Activated naive CD4-positive, alpha-beta T cell treated with anti-CD3 and anti-CD28 coated beads, Interleukin-2, amount 50 U/mL, for 24 hours (primary cell): ENCODE results near the gene DMRTC1B.
"Not testable (repeated sequence)": the region's sequence is repeated elsewhere in the genome, so short reads cannot be mapped to it uniquely, and the experiment has no call there.

Experiments
- H3K27ac Mint-ChIP-seq: one replicate; pipeline ENCODE4 v1.8.0; 2021; ENCODE audit warnings: mild to moderate bottlenecking, mixed read lengths
- H3K27me3 Mint-ChIP-seq: one replicate; pipeline ENCODE4 v1.8.0; 2021; ENCODE audit warnings: mixed read lengths
- H3K36me3 Mint-ChIP-seq: one replicate; pipeline ENCODE4 v1.8.0; 2021; ENCODE audit warnings: mixed read lengths
- H3K4me1 Mint-ChIP-seq: one replicate; pipeline ENCODE4 v1.8.0; 2021; ENCODE audit warnings: mixed read lengths
- H3K4me3 Mint-ChIP-seq: one replicate; pipeline ENCODE4 v1.8.0; 2021; ENCODE audit warnings: mild to moderate bottlenecking, mixed read lengths
- H3K9me3 Mint-ChIP-seq: one replicate; pipeline ENCODE4 v1.8.0; 2021; ENCODE audit warnings: mixed read lengths

DMRTC1B gene, protein sequence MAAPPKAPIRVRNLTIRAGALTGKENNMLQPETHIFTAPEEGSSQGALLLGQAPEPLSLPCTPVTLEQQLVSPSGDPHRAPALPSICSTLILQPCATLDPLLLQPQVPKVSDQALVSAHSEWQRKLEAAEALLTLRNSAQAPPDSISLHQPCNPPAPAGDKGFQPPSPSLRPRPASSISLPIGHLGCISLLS

DNA sequence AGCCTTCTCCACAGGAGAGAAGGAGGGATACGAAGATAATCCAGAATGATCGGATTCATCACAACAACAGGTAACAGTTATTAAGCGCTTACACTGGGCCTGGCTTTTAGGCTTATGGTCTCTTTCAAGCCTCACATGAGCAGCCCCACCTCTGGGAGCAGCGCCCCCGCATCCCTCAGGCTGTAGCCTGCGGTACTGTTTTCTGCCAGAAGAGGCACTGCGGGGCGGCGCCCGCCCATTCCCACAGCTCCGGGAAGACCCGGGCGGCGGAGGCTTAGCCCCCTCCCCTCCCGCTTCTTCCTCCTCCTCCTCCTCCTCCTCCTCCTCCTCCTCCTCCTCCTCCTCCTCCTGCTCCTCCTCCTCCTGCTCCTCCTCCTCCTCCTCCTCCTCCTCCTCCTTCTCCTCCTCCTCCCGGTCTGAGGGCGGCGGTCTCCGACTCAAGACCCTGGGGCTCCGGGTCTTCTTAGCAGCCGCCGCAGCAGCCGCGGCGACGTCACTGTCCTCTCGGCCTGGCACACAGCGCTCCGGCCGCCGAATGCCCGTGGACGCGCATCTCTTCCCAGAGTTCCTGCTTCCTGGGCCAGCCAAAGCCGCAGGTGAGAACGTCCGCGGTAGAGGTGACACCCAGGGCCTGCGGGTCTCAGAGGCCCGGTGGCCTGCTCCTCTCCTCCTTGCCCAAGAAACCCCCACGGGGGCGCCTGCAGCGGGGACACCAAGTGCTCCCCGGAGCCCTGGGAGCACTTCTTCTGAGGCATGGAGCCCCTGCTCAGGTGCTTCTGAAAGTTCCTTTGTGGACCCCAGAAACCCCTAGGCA, at the start of gene DMRTC1B:
TSS of gene DMRTC1B (plus strand) at position 238 of the 814 bp plus-strand sequence. CDS start 68,246 bp downstream, outside the sequence.
- H3K4me3 Mint-ChIP-seq, H3K4me1 Mint-ChIP-seq, H3K27ac Mint-ChIP-seq, H3K36me3 Mint-ChIP-seq, H3K9me3 Mint-ChIP-seq, H3K27me3 Mint-ChIP-seq: not testable (repeated sequence)

DNA sequence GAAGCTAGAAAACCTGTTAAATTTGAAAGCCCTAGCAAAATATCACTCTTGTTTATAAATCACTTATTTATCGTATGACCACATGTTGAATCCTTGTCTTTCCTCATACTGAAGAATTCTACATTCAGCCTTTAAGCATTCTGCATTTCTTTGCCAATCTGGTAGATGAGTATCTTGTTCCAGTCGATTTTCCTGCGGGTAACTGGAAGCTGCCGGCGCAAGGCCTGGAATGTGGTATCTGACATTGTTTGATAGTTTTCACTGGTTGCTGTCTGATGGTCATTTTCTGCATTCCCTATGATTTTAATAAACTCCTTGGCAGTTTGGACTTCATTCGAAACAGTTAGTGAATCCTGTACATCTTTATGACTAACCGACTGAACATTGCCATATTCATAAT, 48.8 kb upstream of the DMRTC1B start:
- Mint-ChIP-seq H3K9me3 (no peaks in the 10 kb centered on the region), H3K36me3 (no peaks in the 10 kb centered on the region), H3K27me3 (peaks cover 1% of the 10 kb centered on the region), H3K4me1 (no peaks in the 10 kb centered on the region), H3K27ac (no peak overlapping the region), H3K4me3 (no peak overlapping the region)

DNA sequence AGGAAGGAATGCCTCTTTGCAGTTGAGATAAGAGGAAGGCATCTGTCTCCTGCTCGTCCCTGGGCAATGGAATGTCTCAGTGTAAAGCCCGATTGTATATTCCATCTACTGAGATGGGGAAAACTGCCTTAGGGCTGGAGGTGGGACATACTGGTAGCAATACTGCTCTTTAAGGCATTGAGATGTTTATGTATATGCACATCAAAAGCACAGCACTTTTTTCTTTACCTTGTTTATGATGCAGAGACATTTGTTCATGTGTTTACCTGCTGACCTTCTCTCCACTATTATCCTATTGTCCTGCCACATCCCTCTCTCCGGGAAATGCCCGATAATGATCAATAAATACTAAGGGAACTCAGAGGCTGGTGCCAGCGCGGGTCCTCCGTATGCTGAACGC, 43.1 kb upstream of the DMRTC1B start:
- H3K27ac Mint-ChIP-seq, H3K4me1 Mint-ChIP-seq, H3K4me3 Mint-ChIP-seq, H3K36me3 Mint-ChIP-seq, H3K9me3 Mint-ChIP-seq: not testable (repeated sequence)
- H3K27me3 Mint-ChIP-seq: peaks cover 10% of the 10 kb centered on the region

DNA sequence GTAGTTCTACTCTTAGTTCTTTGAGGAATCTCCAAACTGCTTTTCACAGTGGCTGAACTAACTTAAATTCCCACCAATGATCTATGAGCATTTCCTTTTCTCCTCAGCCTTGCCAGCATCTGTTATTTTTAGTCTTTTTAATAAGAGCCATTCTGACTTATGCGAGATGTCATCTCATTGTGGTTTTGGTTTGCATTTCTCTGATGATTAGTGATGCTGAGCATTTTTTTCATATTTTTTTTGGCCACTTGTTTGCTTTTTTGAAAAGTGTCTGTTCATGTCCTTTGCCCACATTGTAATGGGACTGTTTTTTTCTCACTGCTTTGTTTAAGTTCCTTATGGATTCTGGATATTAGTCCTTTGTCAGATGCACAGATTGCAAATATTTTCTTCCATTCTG, 41.1 kb upstream of the DMRTC1B start:
- Mint-ChIP-seq H3K4me1 (no peaks in the 10 kb centered on the region), H3K36me3 (no peaks in the 10 kb centered on the region), H3K27ac (no peak overlapping the region), H3K9me3 (no peaks in the 10 kb centered on the region), H3K27me3 (peaks cover 13% of the 10 kb centered on the region), H3K4me3 (no peak overlapping the region)

DNA sequence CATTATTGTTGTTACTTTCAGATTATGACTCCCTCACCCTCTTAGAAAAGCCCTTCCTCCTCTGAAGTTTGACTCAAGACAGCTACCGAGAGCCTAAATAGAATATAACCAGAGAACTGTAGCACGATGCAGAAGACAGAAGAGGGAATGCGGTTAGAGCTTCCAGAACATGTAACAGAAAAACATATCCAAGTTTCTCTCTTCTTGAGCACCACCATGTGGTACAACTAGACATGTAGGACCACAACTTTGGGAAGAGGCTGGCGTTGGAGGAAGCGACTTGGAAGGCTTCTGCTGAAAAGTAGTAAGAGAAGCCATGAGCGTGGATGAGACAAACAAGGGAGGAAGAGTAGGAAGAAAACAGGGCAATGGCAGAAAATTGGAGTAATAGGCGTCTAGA, 31.1 kb upstream of the DMRTC1B start:
- not testable (repeated sequence) for H3K4me1 Mint-ChIP-seq, H3K9me3 Mint-ChIP-seq, H3K27ac Mint-ChIP-seq, H3K27me3 Mint-ChIP-seq, H3K36me3 Mint-ChIP-seq, H3K4me3 Mint-ChIP-seq

DNA sequence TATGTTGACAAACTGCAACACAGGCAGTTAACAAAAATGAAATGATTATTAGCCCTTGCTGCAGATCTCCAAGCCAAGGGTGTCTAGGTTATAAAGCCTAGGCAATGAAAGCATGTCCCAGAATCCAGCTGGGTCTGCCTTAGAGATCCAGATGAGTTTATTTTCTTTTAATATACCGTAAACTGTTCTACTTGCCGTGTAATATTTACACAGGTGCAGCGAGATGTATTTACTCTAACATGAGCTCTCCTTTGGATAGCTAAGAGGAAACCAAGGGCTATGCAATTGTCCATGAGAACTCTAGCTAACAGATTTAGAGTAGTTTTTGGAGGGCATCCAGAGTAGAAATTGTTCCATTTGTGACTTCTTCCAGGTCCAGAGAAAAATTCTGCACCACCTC, 28.1 kb upstream of the DMRTC1B start:
- H3K9me3 Mint-ChIP-seq, H3K27ac Mint-ChIP-seq: not testable (repeated sequence)

DNA sequence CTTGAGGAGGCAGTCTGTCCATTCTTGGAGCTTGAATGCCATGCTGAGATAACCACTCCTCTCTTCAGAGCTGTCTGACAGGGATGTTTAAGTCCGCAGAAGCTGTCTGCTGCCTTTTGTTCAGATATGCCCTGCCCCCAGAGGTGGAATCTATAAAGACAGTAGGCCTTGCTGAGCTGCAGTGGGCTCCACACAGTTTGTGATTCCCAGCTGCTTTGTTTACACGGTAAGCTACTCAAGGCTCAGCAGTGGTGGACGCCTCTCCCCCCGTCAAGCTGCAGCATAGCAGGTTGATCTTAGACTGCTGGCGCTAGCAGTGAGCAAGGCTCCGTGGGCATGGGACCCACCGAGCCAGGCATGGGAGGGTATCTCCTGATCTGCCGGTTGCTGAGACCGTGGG, 16.2 kb upstream of the DMRTC1B start:
- not testable (repeated sequence) for H3K27me3 Mint-ChIP-seq, H3K36me3 Mint-ChIP-seq, H3K9me3 Mint-ChIP-seq, H3K4me3 Mint-ChIP-seq, H3K4me1 Mint-ChIP-seq, H3K27ac Mint-ChIP-seq

More for the DNA sequence above, 28.1 kb upstream of the DMRTC1B start:
- H3K27me3 Mint-ChIP-seq, H3K4me3 Mint-ChIP-seq, H3K36me3 Mint-ChIP-seq, H3K4me1 Mint-ChIP-seq: not testable (repeated sequence)

DNA sequence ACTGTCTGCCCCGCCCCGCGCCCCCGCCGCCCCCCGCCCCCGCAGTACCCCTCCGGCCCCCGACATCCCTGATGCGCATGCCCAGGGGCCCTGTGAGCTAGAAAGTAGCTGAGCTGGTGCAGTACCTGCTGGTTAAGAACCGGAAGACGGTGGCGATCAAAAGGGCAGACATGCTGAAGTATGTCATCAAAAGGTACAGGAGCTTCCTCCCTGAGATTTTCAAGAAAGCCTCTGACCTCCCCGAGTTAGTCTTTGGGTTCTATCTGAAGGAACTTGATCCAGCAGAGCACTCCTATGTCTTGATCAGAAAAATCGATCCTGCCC, 739 bp downstream of the DMRTC1B start:
- H3K27me3 Mint-ChIP-seq, H3K4me3 Mint-ChIP-seq, H3K9me3 Mint-ChIP-seq, H3K36me3 Mint-ChIP-seq, H3K4me1 Mint-ChIP-seq, H3K27ac Mint-ChIP-seq: not testable (repeated sequence)

DNA sequence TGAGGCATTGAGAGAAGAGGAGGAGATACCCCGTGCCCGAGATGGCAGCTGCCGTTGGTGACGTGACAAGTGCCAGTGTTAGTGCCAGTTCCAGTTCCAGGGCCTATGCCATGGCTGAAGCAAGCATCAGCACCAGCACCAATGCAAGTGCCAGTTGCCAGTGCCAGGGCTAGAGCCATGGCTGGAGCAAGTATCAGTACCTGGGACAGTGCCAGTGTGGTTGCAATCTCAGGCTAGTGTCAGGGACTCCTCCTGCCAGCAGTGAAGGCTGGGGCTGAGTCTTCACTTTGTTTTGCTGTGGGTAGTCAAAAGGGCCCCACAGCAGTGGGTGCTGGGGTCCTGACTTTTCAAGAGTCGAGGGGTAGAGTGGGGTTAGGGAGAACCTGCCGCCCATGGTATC, 1.5 kb downstream of the DMRTC1B start:
- not testable (repeated sequence) for H3K9me3 Mint-ChIP-seq

DNA sequence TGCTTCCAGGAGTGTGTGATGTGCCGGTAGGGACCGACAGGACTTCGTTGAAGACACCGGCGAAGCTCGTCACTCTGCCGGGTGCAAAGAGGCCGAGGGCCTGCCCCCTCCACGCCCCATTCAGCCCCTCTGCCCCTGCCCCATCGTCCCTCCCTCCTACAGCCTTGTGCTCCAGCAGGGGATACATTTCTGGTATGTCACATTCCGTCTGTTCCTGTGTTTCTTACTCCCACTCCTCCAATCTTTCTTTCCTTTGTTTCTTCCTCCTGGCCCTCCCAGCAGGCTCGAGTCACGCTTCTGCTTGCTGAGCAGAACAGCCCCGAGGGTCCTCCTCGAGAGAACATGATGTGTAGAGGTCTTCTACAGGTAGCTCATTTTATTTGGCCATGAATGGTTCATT, 5.9 kb downstream of the DMRTC1B start, which contains the start of gene FAM236B:
TSS of gene FAM236B (minus strand) at position 101 of the 400 bp plus-strand sequence. CDS start at position 1, 100 bp downstream.
- not testable (repeated sequence) for H3K4me1 Mint-ChIP-seq, H3K36me3 Mint-ChIP-seq, H3K4me3 Mint-ChIP-seq, H3K27ac Mint-ChIP-seq, H3K27me3 Mint-ChIP-seq, H3K9me3 Mint-ChIP-seq

More for the DNA sequence above, 1.5 kb downstream of the DMRTC1B start:
- H3K4me3 Mint-ChIP-seq, H3K36me3 Mint-ChIP-seq, H3K4me1 Mint-ChIP-seq, H3K27me3 Mint-ChIP-seq, H3K27ac Mint-ChIP-seq: not testable (repeated sequence)

DNA sequence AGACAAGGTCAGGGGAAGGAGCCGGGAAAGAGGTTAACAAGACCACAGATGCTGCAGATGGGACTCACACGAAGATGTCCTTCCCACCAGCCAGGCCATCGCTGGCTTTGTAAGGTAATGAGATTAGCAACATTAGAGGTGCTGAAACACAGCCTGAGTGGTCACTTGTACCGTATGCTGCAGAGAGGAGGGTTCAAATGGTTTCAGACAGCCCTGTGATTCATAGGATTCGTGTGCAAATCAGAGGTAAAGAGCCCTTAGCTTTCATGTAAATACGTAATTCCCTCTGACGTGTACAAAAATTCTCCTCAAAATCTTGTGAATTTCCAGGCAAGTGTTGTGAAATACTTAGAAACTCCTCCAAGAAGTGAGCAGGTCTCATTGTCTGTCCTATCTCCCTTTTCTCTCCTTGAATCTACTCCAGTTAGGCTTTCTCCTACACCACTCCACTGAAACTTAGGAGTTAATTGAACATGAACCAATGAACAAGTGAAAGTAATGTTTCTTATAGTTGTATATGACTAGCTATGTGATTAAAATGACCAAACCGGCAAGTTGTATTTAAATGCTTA, 6.8 kb downstream of the DMRTC1B start:
- not testable (repeated sequence) for H3K36me3 Mint-ChIP-seq, H3K27me3 Mint-ChIP-seq, H3K27ac Mint-ChIP-seq, H3K9me3 Mint-ChIP-seq, H3K4me1 Mint-ChIP-seq, H3K4me3 Mint-ChIP-seq

DNA sequence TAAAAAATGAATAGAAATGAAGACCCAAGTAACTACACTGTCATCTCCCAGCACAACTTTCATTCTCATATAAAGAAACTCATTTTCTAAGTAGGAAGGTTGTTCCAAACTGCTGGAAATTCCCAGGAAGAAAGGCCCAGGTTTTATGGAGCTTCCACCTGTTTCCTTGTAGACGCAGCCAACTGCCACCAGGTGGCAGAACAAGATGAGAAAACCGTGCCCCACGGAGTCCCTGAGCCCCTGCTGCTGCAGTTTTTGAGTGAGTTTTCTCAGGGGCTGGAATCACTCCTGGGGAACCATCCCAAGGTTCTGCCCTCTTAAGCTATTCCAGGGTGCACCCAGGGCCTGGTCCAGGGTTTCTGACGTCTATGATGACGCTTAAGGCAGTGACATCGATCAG, 7.3 kb downstream of the DMRTC1B start:
- H3K4me3 Mint-ChIP-seq, H3K27ac Mint-ChIP-seq, H3K27me3 Mint-ChIP-seq, H3K9me3 Mint-ChIP-seq, H3K36me3 Mint-ChIP-seq, H3K4me1 Mint-ChIP-seq: not testable (repeated sequence)

DNA sequence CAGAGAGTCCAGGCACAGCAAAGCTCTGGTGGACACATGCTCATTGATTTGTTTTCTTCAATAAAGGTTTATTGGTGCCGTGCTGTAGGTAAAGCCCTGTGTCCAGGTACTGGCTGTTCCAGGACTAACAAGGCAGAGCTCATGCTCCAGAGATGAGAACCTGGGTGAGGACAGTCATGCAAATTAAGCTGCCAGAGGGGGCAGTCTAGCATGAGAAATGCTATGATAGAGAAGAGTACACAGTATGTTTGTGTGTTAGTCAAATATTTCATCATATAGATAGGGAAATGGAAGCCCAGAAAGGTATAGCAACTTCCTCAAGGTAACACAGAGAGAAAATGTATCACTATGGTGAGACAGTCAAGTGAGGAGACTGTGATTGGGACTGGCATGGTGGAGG, 11.5 kb downstream of the DMRTC1B start:
- not testable (repeated sequence) for H3K9me3 Mint-ChIP-seq, H3K27me3 Mint-ChIP-seq, H3K36me3 Mint-ChIP-seq, H3K4me1 Mint-ChIP-seq, H3K27ac Mint-ChIP-seq, H3K4me3 Mint-ChIP-seq

DNA sequence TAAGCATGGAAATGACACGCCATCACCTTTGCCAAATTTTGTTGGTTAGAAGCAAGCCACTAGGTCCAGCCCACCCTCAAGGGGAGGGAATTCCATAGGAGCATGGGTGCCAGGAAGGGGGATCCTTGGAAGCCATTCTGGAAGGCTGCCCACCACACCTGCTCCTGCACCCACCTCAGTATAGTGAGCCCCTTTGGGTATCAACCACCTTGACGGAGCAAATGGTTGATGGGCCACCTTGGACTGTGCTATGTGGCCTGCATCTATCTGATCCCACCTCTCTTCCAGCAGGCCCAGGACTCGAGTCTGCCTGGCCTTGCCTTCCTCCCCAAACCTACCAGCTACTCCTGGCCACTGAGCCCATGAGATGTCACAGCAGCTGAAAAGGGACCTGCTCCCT, 13.7 kb downstream of the DMRTC1B start:
- not testable (repeated sequence) for H3K4me1 Mint-ChIP-seq, H3K4me3 Mint-ChIP-seq, H3K27ac Mint-ChIP-seq, H3K36me3 Mint-ChIP-seq, H3K27me3 Mint-ChIP-seq, H3K9me3 Mint-ChIP-seq

DNA sequence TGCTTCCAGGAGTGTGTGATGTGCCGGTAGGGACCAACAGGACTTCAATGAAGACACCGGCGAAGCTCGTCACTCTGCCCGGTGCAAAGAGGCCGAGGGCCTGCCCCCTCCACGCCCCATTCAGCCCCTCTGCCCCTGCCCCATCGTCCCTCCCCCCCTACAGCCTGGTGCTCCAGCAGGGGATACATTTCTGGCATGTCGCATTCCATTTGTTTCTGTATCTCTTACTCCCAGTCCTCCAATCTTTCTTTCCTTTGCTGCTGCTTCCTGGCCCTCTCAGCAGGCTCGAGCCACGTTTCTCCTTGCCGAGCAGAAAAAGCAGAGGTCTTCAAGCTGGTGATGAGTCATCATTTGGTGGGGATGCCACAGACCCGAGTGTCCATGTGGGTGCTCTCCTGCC, 31.4 kb downstream of the DMRTC1B start, which contains the start of gene FAM236D:
TSS of gene FAM236D (minus strand) at position 101 of the 400 bp plus-strand sequence. CDS start at position 1, 100 bp downstream.
- H3K27ac Mint-ChIP-seq, H3K4me3 Mint-ChIP-seq, H3K27me3 Mint-ChIP-seq, H3K9me3 Mint-ChIP-seq, H3K4me1 Mint-ChIP-seq, H3K36me3 Mint-ChIP-seq: not testable (repeated sequence)

DNA sequence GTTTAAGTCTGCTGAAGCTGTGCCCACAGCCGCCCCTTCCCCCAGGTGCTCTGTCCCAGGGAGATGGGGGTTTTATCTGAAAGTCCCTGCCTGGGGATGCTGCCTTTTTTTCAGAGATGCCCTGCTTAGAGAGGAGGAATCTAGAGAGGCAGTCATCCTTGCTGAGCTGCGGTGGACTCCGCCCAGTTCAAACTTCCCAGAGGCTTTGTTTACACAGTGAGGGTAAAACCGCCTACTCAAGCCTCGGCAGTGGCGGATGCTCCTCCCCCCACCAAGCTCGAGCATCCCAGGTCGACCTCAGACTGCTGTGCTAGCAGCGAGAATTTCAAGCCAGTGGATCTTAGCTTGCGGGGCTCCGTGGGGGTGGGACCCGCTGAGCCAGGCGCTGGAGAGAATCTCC, 54.0 kb downstream of the DMRTC1B start:
- not testable (repeated sequence) for H3K27me3 Mint-ChIP-seq, H3K4me3 Mint-ChIP-seq, H3K36me3 Mint-ChIP-seq, H3K4me1 Mint-ChIP-seq, H3K9me3 Mint-ChIP-seq, H3K27ac Mint-ChIP-seq

DNA sequence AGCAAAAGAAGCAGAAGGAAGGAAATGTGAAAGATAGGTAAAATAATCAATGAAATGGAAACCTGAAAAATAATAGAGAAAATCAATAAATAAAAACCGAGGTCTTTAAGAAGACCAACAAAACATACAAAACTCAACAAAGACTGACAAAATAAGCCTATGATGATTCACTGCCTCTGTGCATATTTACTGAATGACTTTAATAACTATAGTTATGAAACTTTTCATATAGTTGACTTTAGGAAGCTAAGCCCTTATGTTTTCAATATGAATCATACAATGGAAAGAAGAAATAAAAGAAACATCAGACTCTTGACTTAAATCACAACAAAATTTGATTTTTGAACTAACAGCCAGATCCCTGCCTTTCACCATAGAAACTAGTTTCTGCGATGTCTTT, 60.8 kb downstream of the DMRTC1B start:
- not testable (repeated sequence) for H3K27ac Mint-ChIP-seq, H3K4me1 Mint-ChIP-seq, H3K4me3 Mint-ChIP-seq, H3K36me3 Mint-ChIP-seq, H3K9me3 Mint-ChIP-seq, H3K27me3 Mint-ChIP-seq
